Fibroblast of peridontal ligament (primary cell): ENCODE results near the gene SORCS1.

Source experiments
- DNase-seq: peaks from one replicate; pipeline ENCODE4 v3.0.0-alpha.2; 2010; ENCODE audit errors: extremely low read depth

The SORCS1 gene

GRCh38 chr10:106900016-106900652 lies 264.4 kb downstream of the SORCS1 start:
- no peak for DNase-seq

- DNase-seq, result no peak
Observed at GRCh38 chr10:106898446-106898845, 266.1 kb downstream of the SORCS1 start.

GRCh38 chr10:106897719-106898118 lies 266.8 kb downstream of the SORCS1 start:
- DNase-seq, result no peak

GRCh38 chr10:106894692-106895091 lies 269.8 kb downstream of the SORCS1 start:
- DNase-seq, result no peak

- DNase-seq, result no peak
Observed at GRCh38 chr10:106877574-106877973, 286.9 kb downstream of the SORCS1 start.

- no peak for DNase-seq
Observed at GRCh38 chr10:106874604-106874889, 290.0 kb downstream of the SORCS1 start.

GRCh38 chr10:106873770-106874603 lies 290.5 kb downstream of the SORCS1 start:
- DNase-seq, result no peak

- DNase-seq, result no peak
Observed at GRCh38 chr10:106872176-106872575, 292.3 kb downstream of the SORCS1 start.

- no peak for DNase-seq
Observed at GRCh38 chr10:106866244-106866845, 298.2 kb downstream of the SORCS1 start.

- DNase-seq, result no peak
Observed at GRCh38 chr10:106864031-106864430, 300.5 kb downstream of the SORCS1 start.

GRCh38 chr10:106863549-106863948 lies 301.0 kb downstream of the SORCS1 start:
- DNase-seq, result no peak

- no peak for DNase-seq
Observed at GRCh38 chr10:106859892-106860652, 304.4 kb downstream of the SORCS1 start.

GRCh38 chr10:106857728-106858127 lies 306.8 kb downstream of the SORCS1 start:
- DNase-seq, result no peak

GRCh38 chr10:106857213-106857612 lies 307.3 kb downstream of the SORCS1 start:
- DNase-seq, result no peak

GRCh38 chr10:106836933-106837663 lies 327.4 kb downstream of the SORCS1 start:
- no peak for DNase-seq

- no peak for DNase-seq
Observed at GRCh38 chr10:106832846-106833245, 331.7 kb downstream of the SORCS1 start.

GRCh38 chr10:106830471-106830870 lies 334.0 kb downstream of the SORCS1 start:
- no peak for DNase-seq

GRCh38 chr10:106830006-106830405 lies 334.5 kb downstream of the SORCS1 start:
- no peak for DNase-seq

- no peak for DNase-seq
Observed at GRCh38 chr10:106826716-106827115, 337.8 kb downstream of the SORCS1 start.

GRCh38 chr10:106825576-106826364 lies 338.7 kb downstream of the SORCS1 start:
- DNase-seq, result no peak

GRCh38 chr10:106820579-106820978 lies 343.9 kb downstream of the SORCS1 start:
- no peak for DNase-seq
